Measurements from ENCODE around the gene INSYN2B.

The INSYN2B gene

GRCh38 chr5:169904059-169904458, 76.2 kb downstream of the INSYN2B start:
- Histone ChIP-seq H3K9me3 (ENCODE audit: insufficient read depth, low read length) (no peaks in the 10 kb centered on the region), H3K4me3 (ENCODE audit: insufficient read depth, low read length, poor library complexity, severe bottlenecking) (no peak overlapping the region), H3K27me3 (ENCODE audit: low read length) (no peaks in the 10 kb centered on the region), H3K9me2 (replicated peaks; ENCODE audit: insufficient read depth, low read length) (no peaks in the 10 kb centered on the region), H3K9ac (ENCODE audit: low read length) (no peak overlapping the region), H3K79me2 (ENCODE audit: insufficient read depth, low read length) (no peaks in the 10 kb centered on the region), H3K36me3 (ENCODE audit: low read length) (no peaks in the 10 kb centered on the region), H3F3A (ENCODE audit: insufficient read depth) (no peaks in the 10 kb centered on the region), H3K27ac (ENCODE audit: low read depth, low read length) (no peak overlapping the region), H3K4me2 (ENCODE audit: low read depth, low read length, poor library complexity, severe bottlenecking) (no peak overlapping the region), H4K20me1 (ENCODE audit: low read depth, low read length) (no peaks in the 10 kb centered on the region), H2AFZ (ENCODE audit: low read depth, low read length, severe bottlenecking) (no peak overlapping the region)
- TF ChIP-seq EZH2phosphoT487 (conservative IDR thresholded peaks at IDR 0.05; ENCODE audit: low read length) (no peak), CTCF (IDR thresholded peaks at IDR 0.05; ENCODE audit: insufficient read depth, low read length, poor library complexity, severe bottlenecking) (no peak)

- H3K27me3 ChIP-seq (ENCODE audit: low read length), result no peaks in the 10 kb centered on the region
- H3K9ac ChIP-seq (ENCODE audit: low read length), result no peak overlapping the region
- H3K79me2 ChIP-seq (ENCODE audit: insufficient read depth, low read length), result no peaks in the 10 kb centered on the region
- no peaks in the 10 kb centered on the region for H3F3A ChIP-seq (ENCODE audit: insufficient read depth)
- H3K4me2 ChIP-seq (ENCODE audit: low read depth, low read length, poor library complexity, severe bottlenecking), result no peak overlapping the region
- no peaks in the 10 kb centered on the region for H3K36me3 ChIP-seq (ENCODE audit: low read length)
- no peaks in the 10 kb centered on the region for H4K20me1 ChIP-seq (ENCODE audit: low read depth, low read length)
- H3K4me3 ChIP-seq (ENCODE audit: insufficient read depth, low read length, poor library complexity, severe bottlenecking), result no peak overlapping the region
- H3K27ac ChIP-seq (ENCODE audit: low read depth, low read length), result no peak overlapping the region
- H2AFZ ChIP-seq (ENCODE audit: low read depth, low read length, severe bottlenecking), result no peak overlapping the region
- no peaks in the 10 kb centered on the region for H3K9me3 ChIP-seq (ENCODE audit: insufficient read depth, low read length)
- no peaks in the 10 kb centered on the region for H3K9me2 ChIP-seq (replicated peaks; ENCODE audit: insufficient read depth, low read length)
- TF ChIP-seq CTCF (IDR thresholded peaks at IDR 0.05; ENCODE audit: insufficient read depth, low read length, poor library complexity, severe bottlenecking) (no peak), EZH2phosphoT487 (conservative IDR thresholded peaks at IDR 0.05; ENCODE audit: low read length) (no peak)
Observed at GRCh38 chr5:169901896-169902295, 78.4 kb downstream of the INSYN2B start.

GRCh38 chr5:169897481-169897880, 82.8 kb downstream of the INSYN2B start:
- H3K4me3 ChIP-seq (ENCODE audit: insufficient read depth, low read length, poor library complexity, severe bottlenecking), result no peak overlapping the region
- H3K27me3 ChIP-seq (ENCODE audit: low read length), result no peaks in the 10 kb centered on the region
- H3K9ac ChIP-seq (ENCODE audit: low read length), result no peak overlapping the region
- H3K9me3 ChIP-seq (ENCODE audit: insufficient read depth, low read length), result no peaks in the 10 kb centered on the region
- no peak overlapping the region for H3K4me2 ChIP-seq (ENCODE audit: low read depth, low read length, poor library complexity, severe bottlenecking)
- H4K20me1 ChIP-seq (ENCODE audit: low read depth, low read length), result no peaks in the 10 kb centered on the region
- H2AFZ ChIP-seq (ENCODE audit: low read depth, low read length, severe bottlenecking), result no peak overlapping the region
- TF ChIP-seq EZH2phosphoT487 (conservative IDR thresholded peaks at IDR 0.05; ENCODE audit: low read length) (no peak), CTCF (IDR thresholded peaks at IDR 0.05; ENCODE audit: insufficient read depth, low read length, poor library complexity, severe bottlenecking) (no peak)
- no peak overlapping the region for H3K27ac ChIP-seq (ENCODE audit: low read depth, low read length)
- H3K36me3 ChIP-seq (ENCODE audit: low read length), result no peaks in the 10 kb centered on the region
- no peaks in the 10 kb centered on the region for H3F3A ChIP-seq (ENCODE audit: insufficient read depth)
- H3K9me2 ChIP-seq (replicated peaks; ENCODE audit: insufficient read depth, low read length), result no peaks in the 10 kb centered on the region
- H3K79me2 ChIP-seq (ENCODE audit: insufficient read depth, low read length), result no peaks in the 10 kb centered on the region
